ACC112 (cell line): ENCODE measurements around the gene ABHD14A.
A peak's percentile ranks its signal among the peaks of the same experiment; 100 is the strongest.

Source experiments
- H2AFZ ChIP-seq: fragments of 200-600 bp; sonication (generic); one replicate; pipeline ENCODE4 v1.6.0; 2017; ENCODE audit warnings: antibody characterized with exemption, low read length; ENCODE audit not compliant: unreplicated experiment
- H3K27ac ChIP-seq: fragments of 200-600 bp; sonication (generic); 2 replicates; pipeline ENCODE4 v1.5.1; 2014; ENCODE audit warnings: low read depth, mild to moderate bottlenecking, antibody characterized with exemption, low read length, moderate library complexity
- H3K27me3 ChIP-seq: fragments of 200-600 bp; sonication (generic); 2 replicates; pipeline ENCODE4 v1.6.1; 2014; ENCODE audit warnings: mild to moderate bottlenecking, antibody characterized with exemption, low read length, moderate library complexity, mixed read lengths; ENCODE audit not compliant: insufficient read depth
- H3K36me3 ChIP-seq: fragments of 200-600 bp; sonication (generic); 2 replicates; pipeline ENCODE4 v1.6.1; 2016; ENCODE audit warnings: mild to moderate bottlenecking, antibody characterized with exemption, low read length, moderate library complexity, mixed read lengths; ENCODE audit not compliant: insufficient read depth
- H3K4me1 ChIP-seq: fragments of 200-600 bp; sonication (generic); one replicate; pipeline ENCODE4 v1.6.1; 2016; ENCODE audit warnings: low read length, mixed read lengths; ENCODE audit not compliant: insufficient read depth, unreplicated experiment, control insufficient read depth
- H3K4me3 ChIP-seq: fragments of 200-600 bp; sonication (generic); 2 replicates; pipeline ENCODE4 v1.5.1; 2014; ENCODE audit warnings: mild to moderate bottlenecking, low read depth, low read length
- H3K79me2 ChIP-seq: fragments of 200-600 bp; sonication (generic); one replicate; pipeline ENCODE4 v1.6.0; 2016; ENCODE audit warnings: low read length; ENCODE audit not compliant: control insufficient read depth, unreplicated experiment, insufficient read depth

ABHD14A gene

DNA sequence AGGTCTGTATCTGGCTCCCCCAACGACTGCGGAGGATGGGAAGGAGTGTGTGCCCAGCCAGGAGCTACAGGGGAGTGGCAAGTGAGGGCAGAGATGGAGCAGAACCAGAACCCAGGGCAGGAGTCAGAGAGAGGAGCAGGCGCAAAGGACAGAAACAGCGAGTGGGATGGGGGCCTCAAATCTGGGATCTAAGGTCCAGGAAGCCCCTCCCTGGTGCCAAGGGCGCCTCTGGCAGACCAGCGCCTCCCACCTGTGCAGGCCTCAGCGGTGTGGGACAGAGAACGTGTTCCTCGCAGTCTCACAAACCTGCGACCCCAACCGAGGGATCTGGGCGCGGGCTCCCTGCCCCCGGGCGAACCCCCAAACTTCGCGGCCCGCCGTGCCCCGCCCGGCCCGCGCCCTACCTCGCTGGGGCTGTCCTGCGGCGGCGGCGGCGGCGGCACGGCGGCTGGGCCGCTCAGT, 7.9 kb upstream of the ABHD14A start:
- H3K36me3 ChIP-seq: no peaks in the 10 kb centered on the region
- no peak overlapping the region for H2AFZ ChIP-seq

DNA sequence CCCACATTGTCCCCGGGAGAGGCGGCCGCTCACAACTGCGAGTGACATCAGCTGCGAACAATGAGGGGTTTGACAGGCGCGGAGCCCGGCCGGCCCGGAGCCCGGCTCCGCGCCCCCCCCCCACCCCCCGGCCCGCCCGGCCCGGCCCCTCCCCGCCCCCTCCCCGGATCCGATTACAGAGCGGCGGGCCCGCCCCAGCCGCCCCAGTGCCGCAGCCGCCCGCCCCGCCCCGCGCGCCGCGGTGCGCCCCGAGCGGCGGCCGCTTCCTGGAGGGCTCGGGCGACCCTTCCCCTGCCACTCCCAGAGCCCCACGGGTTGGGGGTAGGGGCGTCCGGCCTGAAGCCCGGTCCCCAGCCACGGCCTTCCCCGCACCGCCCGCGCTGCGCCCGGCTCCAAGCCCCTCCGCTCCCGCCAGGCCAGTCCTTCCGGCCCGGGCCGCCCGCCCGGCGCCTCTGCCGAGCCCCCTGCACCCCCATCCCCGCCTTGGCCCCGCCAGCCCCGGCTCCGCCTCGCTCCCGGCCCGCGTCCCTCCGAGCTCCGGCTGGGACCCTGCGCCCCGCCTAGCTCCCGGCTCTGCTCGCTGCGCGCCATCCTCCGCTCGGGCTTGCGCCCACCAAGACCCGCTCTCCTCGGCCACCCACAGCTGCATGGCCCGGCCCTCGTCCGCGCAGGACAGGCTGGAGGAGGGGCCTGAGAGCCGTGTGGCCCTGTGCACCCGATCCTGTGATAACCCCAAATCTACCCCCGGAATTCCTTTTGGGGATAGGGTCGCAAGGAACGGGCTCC, 7.3 kb upstream of the ABHD14A start, which contains the start of gene PCBP4:
Gene PCBP4, minus strand, starts transcription at position 71 of the 786 bp plus-strand sequence. CDS start 6,214 bp downstream, outside the sequence.
- H3K27ac ChIP-seq: peak within 1 kb of the TSS; percentile 33; the same call in 1 of the 2 replicates
- peak within 1 kb of the TSS; percentile 86 for H3K4me3 ChIP-seq
- H3K79me2 ChIP-seq: peaks cover 23% of the 10 kb centered on the region
- peaks cover 15% of the 10 kb centered on the region for H3K4me1 ChIP-seq
- H3K27me3 ChIP-seq: no peaks in the 10 kb centered on the region
- H3K36me3 ChIP-seq: no peaks in the 10 kb centered on the region
- H2AFZ ChIP-seq: peak within 1 kb of the TSS; percentile 22

More for the DNA sequence above, 7.9 kb upstream of the ABHD14A start:
- Histone ChIP-seq H3K27me3 (no peaks in the 10 kb centered on the region), H3K79me2 (peaks cover 23% of the 10 kb centered on the region), H3K4me1 (peaks cover 15% of the 10 kb centered on the region), H3K27ac (no peak overlapping the region), H3K4me3 (peak overlapping the region; percentile 82)

DNA sequence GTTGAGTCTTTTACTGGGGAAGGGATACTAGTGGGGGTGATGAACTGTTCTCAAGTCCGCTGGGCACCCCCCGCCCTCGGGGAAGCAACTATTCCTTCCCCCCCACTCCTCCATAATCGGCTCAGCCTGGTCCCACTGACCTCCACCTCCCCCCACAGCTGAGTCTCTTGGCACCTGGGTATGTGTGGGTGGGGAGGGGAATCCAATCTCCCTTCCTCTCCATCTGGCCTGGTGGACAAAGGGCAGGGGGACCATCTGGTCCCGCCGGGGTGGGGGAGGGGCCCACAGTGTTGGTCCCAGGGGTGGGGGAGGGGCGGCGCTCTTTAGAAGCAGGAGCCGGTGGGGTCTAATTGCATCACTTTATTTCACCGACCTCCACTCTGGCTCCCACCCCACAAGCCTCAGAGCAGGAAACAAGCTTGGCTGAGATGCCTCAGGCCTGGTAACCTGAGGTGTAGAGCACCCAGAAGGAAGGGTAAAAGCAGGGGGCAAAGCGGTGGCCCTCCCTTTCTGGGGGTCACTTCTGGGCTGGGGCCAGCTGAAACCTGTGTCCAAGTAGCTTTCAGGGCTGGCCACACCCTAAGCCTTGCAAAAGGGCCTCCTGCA, 6.6 kb upstream of the ABHD14A start:
- peaks cover 24% of the 10 kb centered on the region for H3K79me2 ChIP-seq
- peak overlapping the region; percentile 22 for H2AFZ ChIP-seq
- no peaks in the 10 kb centered on the region for H3K27me3 ChIP-seq
- peaks cover 15% of the 10 kb centered on the region for H3K4me1 ChIP-seq
- no peaks in the 10 kb centered on the region for H3K36me3 ChIP-seq
- peak overlapping the region; percentile 86 for H3K4me3 ChIP-seq
- peak overlapping the region; percentile 33; the same call in 1 of the 2 replicates for H3K27ac ChIP-seq

DNA sequence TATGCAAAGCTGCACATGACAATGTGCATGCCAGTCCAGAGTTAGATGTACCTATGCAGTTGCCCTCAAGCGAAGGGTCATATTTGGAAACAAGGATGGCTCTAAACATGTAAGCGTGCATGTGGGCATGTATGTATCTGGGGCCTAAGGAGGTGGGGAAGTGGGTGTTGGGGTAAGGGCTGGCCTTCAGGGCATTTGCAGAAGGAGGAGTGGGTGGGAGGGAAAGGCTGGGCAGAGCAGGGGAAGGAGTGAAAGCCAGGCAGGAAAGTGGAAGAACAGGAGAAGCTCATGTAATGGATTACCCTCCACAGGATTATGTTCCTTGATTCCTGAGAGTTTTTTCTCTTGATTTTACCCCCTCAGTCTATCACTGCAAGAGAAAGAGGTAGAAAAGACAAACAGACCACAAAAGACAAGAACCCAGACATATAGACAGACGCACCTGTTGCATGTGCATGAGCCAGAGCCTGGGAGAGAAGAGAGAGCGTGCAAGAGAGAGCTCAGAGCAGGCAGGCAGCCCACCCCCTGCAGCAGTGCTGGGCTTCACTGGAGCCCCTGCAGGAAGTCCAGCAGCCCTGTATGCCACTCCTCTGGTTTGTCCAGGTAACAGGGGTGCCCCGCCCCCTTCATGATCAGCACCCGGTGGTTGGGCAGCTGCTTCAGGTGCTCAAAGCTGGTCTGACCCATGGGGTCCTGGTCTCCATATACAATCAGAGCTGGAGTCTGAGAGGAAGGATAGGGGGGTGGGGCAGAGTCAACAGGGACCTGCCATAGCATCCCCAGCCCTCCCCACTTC, 5.8 kb upstream of the ABHD14A start:
- Histone ChIP-seq H3K4me1 (peaks cover 16% of the 10 kb centered on the region), H3K79me2 (peaks cover 28% of the 10 kb centered on the region), H3K4me3 (peak overlapping the region; percentile 86; the same call in 1 of the 2 replicates), H3K36me3 (no peaks in the 10 kb centered on the region), H3K27ac (no peak overlapping the region), H2AFZ (no peak overlapping the region), H3K27me3 (no peaks in the 10 kb centered on the region)

DNA sequence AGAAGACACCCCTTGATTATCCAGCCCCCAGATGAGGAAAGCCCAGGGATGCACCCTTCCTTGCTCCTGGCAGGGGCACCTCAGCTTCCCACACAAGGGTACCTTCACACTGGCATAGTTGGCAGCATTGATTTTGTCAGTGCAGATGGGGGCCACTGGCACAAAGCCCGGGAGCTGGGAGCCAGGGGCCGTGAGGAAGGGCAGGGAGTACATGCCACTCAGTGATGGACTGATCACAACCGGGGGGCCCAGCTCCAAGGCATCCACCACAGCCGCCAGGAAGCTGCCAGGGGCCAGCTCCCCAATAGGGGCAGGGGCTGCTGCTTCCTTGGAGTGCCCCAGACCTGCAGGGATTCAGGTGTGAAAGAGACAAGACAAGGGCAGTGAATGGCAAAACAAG, 5.0 kb upstream of the ABHD14A start:
- no peak overlapping the region for H3K27ac ChIP-seq
- no peak overlapping the region for H3K4me3 ChIP-seq
- no peaks in the 10 kb centered on the region for H3K36me3 ChIP-seq
- peaks cover 24% of the 10 kb centered on the region for H3K79me2 ChIP-seq
- no peak overlapping the region for H2AFZ ChIP-seq
- no peaks in the 10 kb centered on the region for H3K27me3 ChIP-seq
- H3K4me1 ChIP-seq: peaks cover 23% of the 10 kb centered on the region

DNA sequence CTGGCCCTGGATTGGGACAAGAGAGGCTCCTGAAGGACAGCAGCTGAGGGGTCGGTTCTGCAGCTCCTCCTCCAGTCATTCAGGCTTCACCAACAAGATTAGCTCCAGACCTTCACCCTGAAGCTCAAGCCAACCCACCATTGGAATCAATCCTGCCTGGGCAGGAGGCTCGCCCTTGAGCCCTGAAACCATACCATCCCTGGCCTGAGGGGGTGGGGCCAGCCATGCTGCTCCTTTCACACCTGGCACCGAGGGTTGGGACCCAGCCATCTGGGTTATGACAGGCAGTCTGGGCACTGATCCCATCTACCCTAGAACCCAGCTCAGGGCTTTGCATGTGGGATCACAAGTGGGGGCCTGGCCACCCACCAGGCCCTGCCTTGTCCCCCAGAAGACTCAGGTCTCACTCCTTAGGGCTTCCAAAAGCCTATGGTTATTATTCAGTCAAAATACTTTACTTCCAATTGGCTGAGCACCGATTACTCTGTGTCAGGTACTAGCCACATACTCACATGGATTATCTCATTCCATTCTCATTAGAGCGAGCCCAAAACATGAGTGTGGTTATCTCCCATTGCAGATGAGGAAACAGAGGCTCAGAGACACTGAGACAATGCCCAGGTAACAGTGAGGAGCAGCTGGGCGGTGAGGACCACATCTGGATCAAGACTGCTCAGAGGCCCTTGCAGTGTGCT, 4.1 kb upstream of the ABHD14A start:
- Histone ChIP-seq H3K36me3 (no peaks in the 10 kb centered on the region), H3K4me3 (no peak overlapping the region), H3K27me3 (no peaks in the 10 kb centered on the region), H3K79me2 (peaks cover 19% of the 10 kb centered on the region), H3K27ac (no peak overlapping the region), H2AFZ (no peak overlapping the region), H3K4me1 (peaks cover 27% of the 10 kb centered on the region)

DNA sequence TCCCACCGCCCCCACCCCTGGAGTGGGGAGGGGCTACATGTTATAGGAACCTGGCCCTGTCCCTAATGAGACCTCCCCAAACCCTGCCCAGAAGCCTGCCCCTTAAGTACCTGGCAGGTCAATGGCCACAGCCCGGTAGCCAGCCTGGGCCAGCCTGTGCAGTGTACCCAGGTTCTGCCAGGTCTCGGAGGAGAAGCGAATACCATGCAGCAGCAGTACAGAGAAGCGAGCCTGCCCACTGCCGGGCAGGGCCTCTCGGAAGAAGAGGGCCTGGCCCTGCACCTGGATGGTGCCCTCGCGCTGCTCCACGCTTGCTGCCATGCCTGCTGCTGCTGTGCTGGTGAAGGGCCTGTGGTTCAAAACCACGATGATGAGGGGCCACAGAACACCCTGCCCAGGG, 3.5 kb upstream of the ABHD14A start:
- H3K79me2 ChIP-seq: peaks cover 13% of the 10 kb centered on the region
- H2AFZ ChIP-seq: no peak overlapping the region
- H3K4me1 ChIP-seq: peaks cover 25% of the 10 kb centered on the region
- no peaks in the 10 kb centered on the region for H3K27me3 ChIP-seq
- H3K27ac ChIP-seq: no peak overlapping the region
- no peaks in the 10 kb centered on the region for H3K36me3 ChIP-seq
- no peak overlapping the region for H3K4me3 ChIP-seq

DNA sequence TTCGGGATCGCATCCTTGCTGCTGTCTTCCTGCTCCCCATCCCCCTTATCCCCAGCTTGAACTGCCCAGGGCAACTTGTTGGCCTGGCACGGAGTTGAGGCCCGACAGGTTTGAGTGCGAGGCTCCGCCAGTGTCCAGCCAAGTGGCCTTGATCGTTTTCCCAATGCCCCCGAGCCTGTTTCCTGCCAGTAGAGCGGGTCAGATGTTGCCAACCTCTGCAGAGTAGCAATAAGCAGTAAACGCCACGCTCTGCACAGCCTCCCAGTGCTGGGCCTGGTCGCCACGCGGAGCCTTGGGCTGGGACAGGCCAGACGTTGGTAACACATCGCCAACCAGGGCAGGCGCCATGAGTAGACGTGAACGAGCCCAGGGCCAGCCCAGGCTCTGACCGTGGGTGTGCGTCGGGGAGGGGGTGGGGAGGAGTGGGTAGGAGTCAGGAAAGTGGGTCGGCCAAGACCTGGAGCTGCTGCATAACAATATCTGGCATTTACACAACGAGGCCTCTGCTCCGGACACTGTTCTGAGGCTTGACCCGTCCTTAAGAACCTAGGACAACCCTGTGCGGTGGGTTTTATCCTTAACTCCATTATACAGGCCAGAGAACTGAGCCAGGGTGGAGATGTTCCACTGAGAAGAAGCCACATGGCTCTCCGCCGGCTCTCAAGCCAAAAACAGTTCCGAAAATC, 444 bp upstream of the ABHD14A start:
- Histone ChIP-seq H2AFZ (peak overlapping the region; percentile 68), H3K27me3 (no peaks in the 10 kb centered on the region), H3K4me1 (peaks cover 18% of the 10 kb centered on the region), H3K79me2 (peaks cover 6% of the 10 kb centered on the region), H3K36me3 (no peaks in the 10 kb centered on the region), H3K4me3 (peak overlapping the region; percentile 93), H3K27ac (no peak overlapping the region; the same call in 1 of the 2 replicates)

DNA sequence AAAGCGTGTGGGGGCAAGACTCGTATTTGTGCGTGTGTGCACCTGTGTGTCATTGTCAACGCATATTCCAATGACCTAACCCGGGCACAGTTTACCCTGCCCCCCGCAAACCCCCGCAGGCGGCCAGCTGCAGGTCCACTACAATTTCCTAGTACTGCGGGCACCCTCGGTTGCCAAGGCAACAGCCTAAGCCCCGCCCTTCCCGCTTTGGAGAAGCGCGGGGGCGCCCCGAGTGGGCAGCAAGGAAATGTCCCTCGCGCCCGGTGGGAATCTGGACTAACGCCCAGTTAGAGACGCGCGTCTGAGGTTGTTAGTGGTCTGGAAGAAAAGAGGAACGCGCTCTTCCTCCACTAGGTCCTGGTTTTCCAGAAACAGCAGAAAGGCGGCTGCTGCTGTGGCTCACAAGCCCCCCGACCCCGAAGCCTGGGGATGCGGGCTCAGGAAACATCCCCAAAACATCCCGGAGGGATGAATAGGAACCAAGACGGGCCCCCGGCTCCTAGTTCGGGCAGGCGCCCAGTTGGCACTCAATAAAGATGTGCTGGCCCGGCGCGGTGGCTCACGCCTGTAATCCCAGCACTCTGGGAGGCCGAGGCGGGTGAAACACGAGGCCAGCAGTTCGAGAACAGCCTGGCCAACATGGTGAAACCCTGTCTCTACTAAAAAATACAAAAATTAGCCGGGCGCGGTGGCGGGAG, 1.1 kb downstream of the ABHD14A start:
- Histone ChIP-seq H3K4me1 (peaks cover 18% of the 10 kb centered on the region), H3K36me3 (no peaks in the 10 kb centered on the region), H2AFZ (no peak overlapping the region), H3K27ac (no peak overlapping the region), H3K4me3 (peak overlapping the region; percentile 93), H3K79me2 (peaks cover 7% of the 10 kb centered on the region), H3K27me3 (no peaks in the 10 kb centered on the region)
